Progenitor cell of endocrine pancreas (in vitro differentiated cells): ENCODE results near the gene NXPH3. TPM values are rescaled to one million over a fixed set of nuclear protein-coding genes. Genes with fewer than 3 reads are reported as not detected.
A peak's percentile ranks its signal among the peaks of the same experiment; 100 is the strongest.

Experiments used
- DNase-seq: peaks from one replicate; pipeline ENCODE4 v3.0.0; 2021; ENCODE audit warnings: low spot score; ENCODE audit not compliant: unreplicated experiment
- H3K27ac Mint-ChIP-seq: 2 replicates; pipeline ENCODE4 v1.8.0; 2021; ENCODE audit warnings: mild to moderate bottlenecking, moderate library complexity, mixed read lengths
- H3K27me3 Mint-ChIP-seq: 2 replicates; pipeline ENCODE4 v1.8.0; 2021; ENCODE audit warnings: mixed read lengths
- H3K36me3 Mint-ChIP-seq: 2 replicates; pipeline ENCODE4 v1.8.0; 2022; ENCODE audit warnings: mixed read lengths; ENCODE audit not compliant: insufficient read depth
- H3K4me1 Mint-ChIP-seq: 2 replicates; pipeline ENCODE4 v1.8.0; 2021; ENCODE audit warnings: low read depth, mixed read lengths
- H3K4me3 Mint-ChIP-seq: 2 replicates; pipeline ENCODE4 v1.8.0; 2021; ENCODE audit warnings: low read depth, mild to moderate bottlenecking, moderate library complexity, mixed read lengths
- H3K9me3 Mint-ChIP-seq: 2 replicates; pipeline ENCODE4 v1.8.0; 2021; ENCODE audit warnings: low read depth, mixed read lengths
- total RNA-seq: library from RNA; stranded (reverse); gene quantifications from 2 replicates; pipeline ENCODE4 v1.2.1, GENCODE V29; 2021
- TF ChIP-seq, protein P1 (sequence below): fragments of 200-600 bp; sonication (generic); IDR thresholded peaks from one replicate; pipeline ENCODE4 v1.5.0; 2021; ENCODE audit warnings: antibody characterized with exemption, mild to moderate bottlenecking; ENCODE audit not compliant: unreplicated experiment

The NXPH3 gene
- total RNA-seq, 1 donor from 2014 or later: 0.38 TPM

GRCh38 chr17:49556223-49556943, 19.3 kb upstream of the NXPH3 start:
- Mint-ChIP-seq H3K4me3 (no peak overlapping the region), H3K27me3 (peaks cover 23% of the 10 kb centered on the region), H3K9me3 (no peaks in the 10 kb centered on the region), H3K27ac (no peak overlapping the region), H3K4me1 (no peaks in the 10 kb centered on the region), H3K36me3 (no peaks in the 10 kb centered on the region)
- TF ChIP-seq, protein P1, sequence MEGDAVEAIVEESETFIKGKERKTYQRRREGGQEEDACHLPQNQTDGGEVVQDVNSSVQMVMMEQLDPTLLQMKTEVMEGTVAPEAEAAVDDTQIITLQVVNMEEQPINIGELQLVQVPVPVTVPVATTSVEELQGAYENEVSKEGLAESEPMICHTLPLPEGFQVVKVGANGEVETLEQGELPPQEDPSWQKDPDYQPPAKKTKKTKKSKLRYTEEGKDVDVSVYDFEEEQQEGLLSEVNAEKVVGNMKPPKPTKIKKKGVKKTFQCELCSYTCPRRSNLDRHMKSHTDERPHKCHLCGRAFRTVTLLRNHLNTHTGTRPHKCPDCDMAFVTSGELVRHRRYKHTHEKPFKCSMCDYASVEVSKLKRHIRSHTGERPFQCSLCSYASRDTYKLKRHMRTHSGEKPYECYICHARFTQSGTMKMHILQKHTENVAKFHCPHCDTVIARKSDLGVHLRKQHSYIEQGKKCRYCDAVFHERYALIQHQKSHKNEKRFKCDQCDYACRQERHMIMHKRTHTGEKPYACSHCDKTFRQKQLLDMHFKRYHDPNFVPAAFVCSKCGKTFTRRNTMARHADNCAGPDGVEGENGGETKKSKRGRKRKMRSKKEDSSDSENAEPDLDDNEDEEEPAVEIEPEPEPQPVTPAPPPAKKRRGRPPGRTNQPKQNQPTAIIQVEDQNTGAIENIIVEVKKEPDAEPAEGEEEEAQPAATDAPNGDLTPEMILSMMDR: peak; percentile 99
- DNase-seq: peak; percentile 90

DNA sequence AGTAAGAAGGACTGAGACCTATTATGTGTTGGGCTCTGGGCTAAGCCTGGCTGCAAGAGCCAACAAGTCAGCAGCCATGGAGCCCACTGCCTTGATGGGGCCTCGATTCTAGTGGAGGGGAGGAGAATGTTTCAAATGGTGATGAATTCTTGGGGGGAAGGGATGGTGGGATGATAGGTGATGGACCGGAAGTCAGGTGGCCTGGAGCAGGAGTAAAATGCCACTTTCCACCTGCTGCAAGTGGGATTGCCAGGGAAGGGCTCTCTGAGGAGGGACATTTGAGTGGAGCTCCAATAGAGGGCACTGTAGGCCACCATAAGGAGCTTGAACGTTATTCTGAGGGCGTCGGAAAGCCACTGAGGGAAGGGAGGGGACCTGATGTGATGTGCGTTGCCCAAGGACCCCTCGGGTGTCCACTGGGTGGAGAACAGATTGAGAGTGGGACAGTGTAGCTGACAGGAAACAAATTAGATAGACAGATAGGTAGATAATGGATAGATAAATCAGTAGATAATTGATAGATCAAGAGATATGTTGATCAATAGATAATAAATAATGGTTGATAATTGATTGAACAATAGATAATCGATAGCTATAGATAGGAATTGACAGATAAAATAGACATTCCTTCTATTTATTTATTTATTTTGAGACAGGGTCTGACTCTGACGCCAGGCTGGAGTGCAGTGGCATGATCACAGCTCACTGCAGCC, 18.2 kb upstream of the NXPH3 start:
- TF ChIP-seq, protein P1: peak; percentile 69
- Mint-ChIP-seq H3K27me3 (peaks cover 26% of the 10 kb centered on the region), H3K9me3 (no peaks in the 10 kb centered on the region), H3K4me1 (no peaks in the 10 kb centered on the region), H3K27ac (no peak overlapping the region), H3K36me3 (no peaks in the 10 kb centered on the region), H3K4me3 (no peak overlapping the region)
- DNase-seq: no peak

GRCh38 chr17:49564638-49565037, 11.0 kb upstream of the NXPH3 start:
- Mint-ChIP-seq H3K27me3 (peaks cover 41% of the 10 kb centered on the region), H3K4me1 (peaks cover 4% of the 10 kb centered on the region), H3K4me3 (no peak overlapping the region), H3K27ac (no peak overlapping the region), H3K9me3 (no peaks in the 10 kb centered on the region), H3K36me3 (no peaks in the 10 kb centered on the region)
- TF ChIP-seq, protein P1: no peak
- DNase-seq: no peak

DNA sequence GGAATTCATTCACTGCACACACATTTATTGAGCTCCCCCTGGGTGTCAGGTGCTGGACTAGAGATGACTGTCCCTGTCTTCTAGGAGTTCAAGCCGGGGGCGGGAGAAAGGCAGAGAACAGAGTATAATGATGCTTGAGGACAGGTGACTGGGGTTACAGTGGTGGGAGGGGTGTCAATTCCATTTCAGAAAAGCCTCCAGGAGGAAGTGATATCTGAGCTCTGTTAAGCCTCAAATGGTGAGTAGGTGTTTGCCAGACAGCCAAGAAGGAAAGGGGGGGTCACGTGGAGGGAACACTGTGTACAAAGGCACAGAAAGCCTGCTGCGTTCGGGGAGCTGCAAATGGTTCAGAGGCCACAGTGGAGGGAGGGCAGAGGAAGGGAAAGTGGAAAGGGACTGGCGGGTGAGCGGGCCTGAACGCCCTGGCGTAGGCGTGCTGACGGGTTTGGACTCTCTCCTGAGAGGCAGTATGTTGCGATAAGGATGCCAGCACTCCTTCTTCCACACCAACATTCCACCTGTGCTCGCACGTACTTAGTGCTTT, 9.7 kb upstream of the NXPH3 start:
- TF ChIP-seq, protein P1: no peak
- Mint-ChIP-seq H3K4me3 (no peak overlapping the region), H3K27ac (no peak overlapping the region), H3K4me1 (peaks cover 4% of the 10 kb centered on the region), H3K27me3 (peaks cover 45% of the 10 kb centered on the region), H3K9me3 (no peaks in the 10 kb centered on the region), H3K36me3 (no peaks in the 10 kb centered on the region)
- DNase-seq: no peak

DNA sequence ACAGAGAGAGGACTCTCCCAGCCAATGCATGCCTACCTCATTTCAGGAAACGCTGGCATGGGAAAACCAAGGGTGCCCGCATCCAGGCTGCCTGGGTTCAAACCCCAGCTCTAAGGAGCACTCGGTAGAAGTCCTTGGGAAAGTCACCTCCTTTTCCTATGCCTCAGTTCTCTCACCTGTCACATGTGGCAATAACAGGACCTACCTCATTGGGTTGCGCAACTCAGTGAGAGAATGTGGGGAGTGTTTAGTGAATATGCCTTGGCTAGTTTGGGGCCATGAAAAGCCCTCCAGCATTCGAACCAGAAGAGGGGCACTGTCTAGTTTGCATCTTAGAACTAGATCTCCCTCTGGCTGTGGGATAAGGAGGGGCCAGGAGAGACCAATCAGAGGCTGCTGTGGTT, 9.0 kb upstream of the NXPH3 start:
- no peaks in the 10 kb centered on the region for H3K36me3 Mint-ChIP-seq
- TF ChIP-seq, protein P1: no peak
- H3K9me3 Mint-ChIP-seq: no peaks in the 10 kb centered on the region
- peaks cover 51% of the 10 kb centered on the region for H3K27me3 Mint-ChIP-seq
- no peak overlapping the region for H3K4me3 Mint-ChIP-seq
- peaks cover 4% of the 10 kb centered on the region for H3K4me1 Mint-ChIP-seq
- DNase-seq: no peak
- H3K27ac Mint-ChIP-seq: no peak overlapping the region
